Uterus (tissue), 2 donors: ENCODE results near the gene MYCN.

Experiments
- CTCF ChIP-seq, 4 experiments: fragments of 200-600 bp in 2 of 4; fragments of 450-650 bp in 2 of 4; sonication (generic) in 2 of 4; IDR thresholded peaks; one replicate each; pipeline ENCODE4 v1.5.1; 2016 to 2019; ENCODE audit warnings: antibody characterized with exemption in 4 of 4, mild to moderate bottlenecking in 2 of 4, moderate library complexity in 1 of 4
- POLR2A ChIP-seq, 2 donors: fragments of 450-650 bp; IDR thresholded peaks; one replicate each; pipeline ENCODE4 v1.6.1; 2016; ENCODE audit warnings: antibody characterized with exemption in 2 of 2, mild to moderate bottlenecking in 1 of 2, moderate library complexity in 1 of 2

GRCh38 chr2:15959331-15960153, 19.2 kb downstream of the MYCN start:
- TF ChIP-seq CTCF (IDR thresholded peaks at IDR 0.05): no peak
- TF ChIP-seq POLR2A (IDR thresholded peaks at IDR 0.05): no peak
